ENCODE results near the gene HSPA4L. TPM values are rescaled to one million over a fixed set of nuclear protein-coding genes. Genes with fewer than 3 reads are reported as not detected.

Gene HSPA4L
- total RNA-seq, 1 experiment from 2014 or later: 5.3 TPM

GRCh38 chr4:127846061-127846460 is 63.9 kb downstream of the HSPA4L start:
- Mint-ChIP-seq H3K9me3 (peaks cover 28 to 30% of the 10 kb centered on the region in 2 experiments), H3K4me1 (peaks cover 42 to 49% of the 10 kb centered on the region in 2 experiments), H3K4me3 (no peak overlapping the region), H3K27me3 (ENCODE audit: low read depth) (no peaks in the 10 kb centered on the region), H3K27ac (peak overlapping the region in 1 of 3 experiments; percentile 57; a peak in 3 of 7 replicates), H3K36me3 (ENCODE audit: insufficient read depth in 1 of 3, low read depth in 3 of 3) (peaks cover 14 to 48% (median 23%) of the 10 kb centered on the region in 3 experiments)
- H4K8ac ChIP-seq (replicated peaks; ENCODE audit: insufficient read length, low read depth, low read length): no peak overlapping the region
- TF ChIP-seq CTCF (conservative IDR thresholded peaks at IDR 0.05): no peak
- no peak overlapping the region for H3K9ac ChIP-seq (ENCODE audit: extremely low read depth, insufficient read length, low read length)
- H3K14ac ChIP-seq (ENCODE audit: insufficient read depth, low read length): no peak overlapping the region; the same call in 1 of the 2 replicates
- H3K4me2 ChIP-seq (ENCODE audit: insufficient read depth, insufficient read length, low read length): no peak overlapping the region
- H3K79me2 ChIP-seq (ENCODE audit: insufficient read depth, low read length): no peaks in the 10 kb centered on the region
- peak overlapping the region; percentile 15 for H3K18ac ChIP-seq (ENCODE audit: insufficient read length, low read depth, low read length)
- H2BK120ac ChIP-seq (ENCODE audit: low read depth, low read length, poor library complexity, severe bottlenecking): no peak overlapping the region
- H3K27ac ChIP-seq (ENCODE audit: insufficient read length, low read depth, low read length): no peak overlapping the region
- H3K56ac ChIP-seq (ENCODE audit: insufficient read length, low read depth, low read length): no peak overlapping the region
- H2BK20ac ChIP-seq (ENCODE audit: low read depth, low read length, poor library complexity, severe bottlenecking): no peak overlapping the region
- no peak overlapping the region for H2AK5ac ChIP-seq (ENCODE audit: insufficient read length, low read length)
- H2BK5ac ChIP-seq (ENCODE audit: insufficient read length, low read length): no peak overlapping the region
- no peak overlapping the region for H2AFZ ChIP-seq (ENCODE audit: low read length)
- H3K9me3 ChIP-seq (ENCODE audit: control insufficient read depth, low read depth, low read length): no peaks in the 10 kb centered on the region
- H3T11ph ChIP-seq (ENCODE audit: low read length): no peak overlapping the region
- no peaks in the 10 kb centered on the region for H4K20me1 ChIP-seq (ENCODE audit: control insufficient read depth, insufficient read depth, insufficient read length)
- H2BK12ac ChIP-seq (ENCODE audit: insufficient read length, low read depth, low read length): no peak overlapping the region
- H3K4me1 ChIP-seq (ENCODE audit: insufficient read depth, low read length): no peaks in the 10 kb centered on the region; the same call in 1 of the 2 replicates
- no peak overlapping the region for H4K5ac ChIP-seq (ENCODE audit: insufficient read length, low read depth, low read length)
- no peaks in the 10 kb centered on the region for H3K79me1 ChIP-seq (ENCODE audit: insufficient read depth, low read depth, low read length, poor library complexity, severe bottlenecking)
- H2BK15ac ChIP-seq (ENCODE audit: low read depth, low read length): no peak overlapping the region
- no peaks in the 10 kb centered on the region for H3K27me3 ChIP-seq (ENCODE audit: insufficient read depth, low read length)
- no peak overlapping the region for H3K4ac ChIP-seq (ENCODE audit: low read depth, low read length)
- DNase-seq: no peak
- no peak overlapping the region for H4K91ac ChIP-seq (ENCODE audit: insufficient read length, low read depth, low read length)
- H3K23ac ChIP-seq (ENCODE audit: insufficient read length, low read depth, low read length): no peak overlapping the region
- H3K23me2 ChIP-seq (ENCODE audit: insufficient read length, low read depth, low read length, poor library complexity, severe bottlenecking): no peaks in the 10 kb centered on the region
